Astrocyte (in vitro differentiated cells and primary cell): Measurements from ENCODE around the gene ADAM19.

ENCODE experiments used
- CTCF ChIP-seq: IDR thresholded peaks from 2 replicates; pipeline ENCODE4 v1.5.1; 2011; ENCODE audit warnings: low read depth, mild to moderate bottlenecking, inconsistent platforms, low read length, moderate library complexity; ENCODE audit not compliant: insufficient read depth
- EZH2 ChIP-seq: IDR thresholded peaks from 2 replicates; pipeline ENCODE4 v1.6.1; 2012; ENCODE audit warnings: mild to moderate bottlenecking, low read length, inconsistent platforms; ENCODE audit not compliant: insufficient read depth

GRCh38 chr5:157485811-157486210 lies 89.8 kb downstream of the ADAM19 start:
- TF ChIP-seq CTCF, result no peak
- TF ChIP-seq EZH2, result no peak
